A549 treated with DMSO at 1 μM for 4 hours (cell line): ENCODE measurements around the gene ZNF528. TPM values are rescaled to one million over a fixed set of nuclear protein-coding genes. Genes with fewer than 3 reads are reported as not detected.

Experiments used
- total RNA-seq: library from RNA; stranded (reverse); fragments of 200-300 nt; extraction: Qiagen RNA extraction; gene quantifications from 5 replicates; pipeline ENCODE4 v1.2.3, GENCODE V29; 2022; ENCODE audit warnings: low read depth

The ZNF528 gene
- total RNA-seq: 0.08 to 0.62 TPM (median 0.54 TPM) in 3 of 5 replicates, not detected in the others

GRCh38 chr19:52397310-52398080 is at the start of gene ZNF528:
TSS of gene ZNF528 (plus strand) at chr19:52397849. CDS start at chr19:52402014, 4,165 bp downstream.

GRCh38 chr19:52369559-52370340 is 27.9 kb upstream of the ZNF528 start, which contains the start of gene ZNF880:
TSS of gene ZNF880 (plus strand) at chr19:52369923. CDS start at chr19:52369966, 43 bp downstream.

GRCh38 chr19:52428937-52429336 is 31.3 kb downstream of the ZNF528 start, which contains the start of gene ZNF534:
TSS of gene ZNF534 (plus strand) at chr19:52429148. CDS start at chr19:52431475, 2,327 bp downstream.

GRCh38 chr19:52453324-52454094 is 55.9 kb downstream of the ZNF528 start, which contains the start of gene ZNF578:
TSS of gene ZNF578 (plus strand) at chr19:52453553. CDS start at chr19:52501846, 48,293 bp downstream.

Other genes starting within 250 kb of the ZNF528 start
- gene ZNF836, start 226.2 kb upstream of the ZNF528 start, total RNA-seq: 0.55 to 1.1 TPM (median 0.73 TPM) in 5 replicates
- gene PPP2R1A, start 207.8 kb upstream of the ZNF528 start, total RNA-seq: 209 to 320 TPM (median 294 TPM) in 5 replicates
- 7.5 to 11.2 TPM (median 11.2 TPM) in 5 replicates for gene ZNF766, start 128.3 kb upstream of the ZNF528 start, total RNA-seq
- gene ZNF480, start 100.7 kb upstream of the ZNF528 start, total RNA-seq: 7.0 to 22.4 TPM (median 16.8 TPM) in 5 replicates
- not detected in 5 replicates for gene ZNF610, start 61.6 kb upstream of the ZNF528 start, total RNA-seq
- gene ZNF880, start 27.9 kb upstream of the ZNF528 start, total RNA-seq: 0.36 to 1.5 TPM (median 1.0 TPM) in 5 replicates
- not detected in 5 replicates for gene ZNF534, start 31.3 kb downstream of the ZNF528 start, total RNA-seq
- not detected in 5 replicates for gene ZNF578, start 55.7 kb downstream of the ZNF528 start, total RNA-seq
- gene ZNF808, start 129.8 kb downstream of the ZNF528 start, total RNA-seq: 0.03 to 0.34 TPM (median 0.16 TPM) in 5 replicates
- gene ZNF701, start 172.4 kb downstream of the ZNF528 start, total RNA-seq: 0.07 to 0.22 TPM (median 0.11 TPM) in 5 replicates
- 0.06 to 0.27 TPM (median 0.09 TPM) in 5 replicates for gene ZNF83, start 240.5 kb downstream of the ZNF528 start, total RNA-seq